Upper lobe of right lung (tissue), 1 donor: ENCODE data around the gene TNK2. TPM values are rescaled to one million over a fixed set of nuclear protein-coding genes. Genes with fewer than 3 reads are reported as not detected.

Experiments
- ATAC-seq: fragments of 200-7000 bp; cut with Tn5 transposase; one replicate; pipeline ENCODE4 v1.9.1; 2020; ENCODE audit warnings: mild to moderate bottlenecking, moderate library complexity
- DNase-seq: peaks from one replicate; pipeline ENCODE4 v3.0.0-alpha.2; 2020
- H3K27ac ChIP-seq: fragments of 200-600 bp; one replicate; pipeline ENCODE4 v1.8.0; 2022
- H3K27me3 ChIP-seq: fragments of 200-600 bp; one replicate; pipeline ENCODE4 v1.8.0; 2022; ENCODE audit warnings: mild to moderate bottlenecking
- H3K36me3 ChIP-seq: fragments of 200-600 bp; one replicate; pipeline ENCODE4 v1.8.0; 2022
- H3K4me1 ChIP-seq: fragments of 200-600 bp; one replicate; pipeline ENCODE4 v1.8.0; 2022
- H3K4me3 ChIP-seq: fragments of 200-600 bp; one replicate; pipeline ENCODE4 v1.8.0; 2022; ENCODE audit warnings: mild to moderate bottlenecking
- H3K9me3 ChIP-seq: fragments of 200-600 bp; one replicate; pipeline ENCODE4 v1.8.0; 2022
- intact Hi-C: fragments of 100-400 bp; cut with DNase I; formaldehyde crosslinking; loops from one replicate; pipeline ENCODE4 v1.11.0; 2022
- total RNA-seq: library from RNA; stranded (reverse); fragmentation: NEBNext Ultra II Directional; extraction: Animal tissue kit (Norgen Biotek cat#: 25700); gene quantifications from one replicate; pipeline ENCODE4 v1.2.1, GENCODE V29; 2021
- TF ChIP-seq, protein P1 (sequence below): fragments of 200-600 bp; IDR thresholded peaks from one replicate; pipeline ENCODE4 v1.8.0; 2022; ENCODE audit warnings: antibody characterized with exemption
- donor health status: DM: no; HTN: yes; CAD: no; lungs with severe emphysema.

The TNK2 gene
- total RNA-seq, 1 donor from 2014 or later = 58.8 TPM

DNA sequence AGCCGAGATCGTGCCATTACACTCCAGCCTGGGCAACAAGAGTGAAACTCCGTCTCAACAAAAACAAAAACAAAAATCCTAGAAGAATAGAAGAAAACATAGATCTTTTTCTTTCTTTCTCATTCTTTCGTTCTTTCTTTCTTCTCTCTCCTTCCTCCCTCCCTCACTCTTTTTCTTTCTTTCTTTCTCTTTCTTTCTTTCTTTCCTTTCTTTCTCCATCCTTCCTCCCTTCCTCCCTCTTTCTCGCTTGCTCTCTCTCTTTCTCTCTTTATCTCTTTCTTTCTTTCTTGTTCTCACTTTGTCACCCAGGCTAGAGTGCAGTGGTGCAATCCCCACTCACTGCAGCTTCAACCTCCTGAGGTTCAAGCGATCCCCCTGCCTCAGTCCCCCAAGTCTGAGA, 62.9 kb downstream of the TNK2 start:
- no peaks in the 10 kb centered on the region for H3K4me1 ChIP-seq
- intact Hi-C loops = no loop called here
- H3K9me3 ChIP-seq = no peaks in the 10 kb centered on the region
- H3K27ac ChIP-seq = no peak overlapping the region
- ATAC-seq = no peak
- no peak for DNase-seq
- TF ChIP-seq, protein P1, sequence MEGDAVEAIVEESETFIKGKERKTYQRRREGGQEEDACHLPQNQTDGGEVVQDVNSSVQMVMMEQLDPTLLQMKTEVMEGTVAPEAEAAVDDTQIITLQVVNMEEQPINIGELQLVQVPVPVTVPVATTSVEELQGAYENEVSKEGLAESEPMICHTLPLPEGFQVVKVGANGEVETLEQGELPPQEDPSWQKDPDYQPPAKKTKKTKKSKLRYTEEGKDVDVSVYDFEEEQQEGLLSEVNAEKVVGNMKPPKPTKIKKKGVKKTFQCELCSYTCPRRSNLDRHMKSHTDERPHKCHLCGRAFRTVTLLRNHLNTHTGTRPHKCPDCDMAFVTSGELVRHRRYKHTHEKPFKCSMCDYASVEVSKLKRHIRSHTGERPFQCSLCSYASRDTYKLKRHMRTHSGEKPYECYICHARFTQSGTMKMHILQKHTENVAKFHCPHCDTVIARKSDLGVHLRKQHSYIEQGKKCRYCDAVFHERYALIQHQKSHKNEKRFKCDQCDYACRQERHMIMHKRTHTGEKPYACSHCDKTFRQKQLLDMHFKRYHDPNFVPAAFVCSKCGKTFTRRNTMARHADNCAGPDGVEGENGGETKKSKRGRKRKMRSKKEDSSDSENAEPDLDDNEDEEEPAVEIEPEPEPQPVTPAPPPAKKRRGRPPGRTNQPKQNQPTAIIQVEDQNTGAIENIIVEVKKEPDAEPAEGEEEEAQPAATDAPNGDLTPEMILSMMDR = no peak
- no peaks in the 10 kb centered on the region for H3K27me3 ChIP-seq
- H3K4me3 ChIP-seq = no peak overlapping the region
- H3K36me3 ChIP-seq = no peaks in the 10 kb centered on the region

DNA sequence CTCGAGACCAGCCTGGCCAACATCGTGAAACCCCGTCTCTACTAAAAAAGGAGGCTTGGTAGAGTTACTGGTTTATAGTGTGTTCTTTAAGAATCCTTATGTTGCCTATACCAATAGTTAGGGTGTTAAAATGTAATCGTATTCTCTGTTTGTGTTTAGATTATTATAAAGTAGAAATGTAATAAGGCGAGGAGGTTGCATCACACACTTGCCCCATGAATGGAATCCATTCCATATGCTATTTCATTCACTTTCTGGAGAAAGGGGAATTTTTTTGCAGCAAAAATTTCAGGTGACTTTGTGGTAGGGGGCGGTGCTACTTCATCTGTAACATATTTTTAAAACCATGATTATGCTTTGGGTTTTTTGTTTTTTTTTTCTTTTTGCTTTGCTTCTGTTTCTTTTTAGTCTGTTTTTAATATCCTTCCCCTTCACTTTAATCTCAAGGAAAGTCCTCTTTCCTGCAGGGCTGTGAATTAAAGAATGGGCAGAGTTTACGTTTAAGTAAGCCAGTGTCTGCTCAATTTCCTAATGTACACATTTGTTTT, 63.6 kb downstream of the TNK2 start:
- intact Hi-C loops = no loop called here
- TF ChIP-seq, protein P1 = no peak

DNA sequence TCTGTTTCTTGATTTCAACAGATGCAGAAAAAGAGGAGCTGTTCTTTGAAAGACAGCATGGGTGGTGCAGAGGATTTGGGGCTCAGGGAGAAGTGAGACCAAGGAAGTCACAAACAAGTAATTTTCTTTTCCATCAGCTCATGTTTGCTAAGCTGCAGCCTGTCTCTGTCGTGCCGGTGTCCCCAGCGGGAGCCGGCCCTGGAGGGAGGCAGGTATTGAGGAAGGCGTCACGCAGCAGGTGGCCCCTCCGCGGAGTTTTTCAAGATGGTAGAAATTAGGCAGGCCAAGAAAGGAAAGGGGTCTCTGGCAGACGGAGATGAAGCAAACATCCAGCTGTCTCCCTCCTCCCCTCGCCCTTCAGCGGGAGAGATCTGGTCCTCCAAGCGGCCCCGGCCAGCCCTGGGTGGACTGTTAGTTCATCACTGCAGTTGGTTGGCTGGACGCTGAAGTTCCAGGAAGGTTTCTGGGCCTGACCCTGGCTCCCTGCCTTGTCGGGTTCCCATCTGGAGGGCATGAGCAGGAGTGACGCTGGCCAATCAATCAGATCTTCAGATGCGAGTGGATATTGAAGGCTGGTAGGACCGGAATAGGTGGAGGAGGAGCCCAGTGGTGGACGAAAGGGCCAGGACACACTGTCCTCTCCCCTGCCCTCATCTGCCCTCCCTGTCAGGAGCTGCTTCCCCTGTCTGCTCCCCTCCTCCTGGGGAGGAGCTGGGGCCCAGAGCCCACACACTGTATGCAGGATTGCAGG, 68.9 kb downstream of the TNK2 start:
- peak; percentile 17 for ATAC-seq
- Histone ChIP-seq H3K4me3 (no peak overlapping the region), H3K27me3 (no peaks in the 10 kb centered on the region), H3K4me1 (no peaks in the 10 kb centered on the region), H3K9me3 (no peaks in the 10 kb centered on the region), H3K36me3 (no peaks in the 10 kb centered on the region), H3K27ac (no peak overlapping the region)
- no peak for DNase-seq
- TF ChIP-seq, protein P1 = no peak
- intact Hi-C loops = no loop called here

More for the DNA sequence above, 63.6 kb downstream of the TNK2 start:
- ATAC-seq (no peak), DNase-seq (no peak)
- H3K27ac ChIP-seq = no peak overlapping the region
- no peaks in the 10 kb centered on the region for H3K9me3 ChIP-seq
- H3K27me3 ChIP-seq = no peaks in the 10 kb centered on the region
- H3K36me3 ChIP-seq = no peaks in the 10 kb centered on the region
- no peaks in the 10 kb centered on the region for H3K4me1 ChIP-seq
- no peak overlapping the region for H3K4me3 ChIP-seq

DNA sequence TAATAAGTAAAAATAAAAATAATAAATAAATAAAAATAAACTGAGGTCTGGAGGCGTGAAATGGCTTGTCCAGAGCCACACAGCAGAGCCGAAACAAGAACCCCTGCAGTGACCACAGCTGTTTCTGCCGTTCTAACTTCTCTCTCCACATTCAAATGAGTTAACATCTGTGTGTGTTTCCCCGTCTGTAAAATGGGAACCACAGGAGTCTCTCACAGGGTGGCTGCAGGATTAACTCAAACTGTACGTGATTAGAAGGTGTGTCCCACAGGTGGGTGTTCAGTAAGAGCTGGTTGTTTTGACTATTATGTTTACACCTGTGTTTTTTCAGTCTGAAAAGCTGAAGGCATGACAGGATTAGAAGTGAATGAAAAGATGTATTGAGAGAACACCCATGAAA, 69.6 kb downstream of the TNK2 start:
- Histone ChIP-seq H3K36me3 (no peaks in the 10 kb centered on the region), H3K4me3 (no peak overlapping the region), H3K27ac (no peak overlapping the region), H3K27me3 (no peaks in the 10 kb centered on the region), H3K9me3 (no peaks in the 10 kb centered on the region), H3K4me1 (no peaks in the 10 kb centered on the region)
- ATAC-seq = no peak
- intact Hi-C loops = no loop called here
- DNase-seq = no peak
- TF ChIP-seq, protein P1 = no peak

DNA sequence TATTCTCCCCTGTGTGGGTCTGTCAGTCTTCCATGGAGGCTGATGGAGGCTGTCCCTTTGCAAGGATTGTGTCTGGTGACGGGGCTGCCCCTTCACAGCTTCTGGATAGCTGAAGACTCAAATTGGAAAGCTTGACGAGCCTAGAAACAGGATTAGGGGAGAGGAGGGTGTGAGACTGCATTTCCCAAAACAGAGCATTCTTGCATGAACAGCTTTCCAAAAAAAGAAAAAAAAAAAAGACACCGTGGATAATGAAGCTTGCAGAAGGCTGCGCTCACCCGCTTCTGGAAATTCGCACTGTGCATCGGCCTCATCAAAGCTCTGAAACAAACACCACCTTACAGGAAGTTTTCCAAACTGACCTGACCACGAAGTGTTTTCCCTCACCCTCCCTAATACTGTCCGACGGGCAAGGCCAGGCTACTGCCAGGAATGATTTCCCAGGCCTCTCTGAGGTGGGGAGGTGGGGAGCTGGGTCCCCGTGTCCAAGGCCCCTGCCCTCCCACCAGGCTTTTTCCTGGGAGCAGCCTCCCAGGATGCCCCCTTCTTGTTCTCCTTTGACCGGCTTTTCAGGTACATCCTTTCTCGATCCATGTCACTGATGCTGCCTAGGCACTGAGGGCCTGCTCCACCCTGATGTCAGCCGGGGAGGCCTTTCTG, 71.7 kb downstream of the TNK2 start:
- H3K27me3 ChIP-seq = no peaks in the 10 kb centered on the region
- TF ChIP-seq, protein P1 = no peak
- DNase-seq (no peak), ATAC-seq (no peak)
- H3K9me3 ChIP-seq = no peaks in the 10 kb centered on the region
- H3K4me1 ChIP-seq = no peaks in the 10 kb centered on the region
- H3K4me3 ChIP-seq = no peak overlapping the region
- intact Hi-C loops = no loop called here
- H3K36me3 ChIP-seq = no peaks in the 10 kb centered on the region
- H3K27ac ChIP-seq = no peak overlapping the region
